Nephron progenitor cell (in vitro differentiated cells): ENCODE results near the gene PCSK6.

Experiments
- DNase-seq: peaks from one replicate; pipeline ENCODE4 v3.0.0; 2021
- H3K27ac Mint-ChIP-seq: 2 replicates; pipeline ENCODE4 v1.8.0; 2021; ENCODE audit warnings: mild to moderate bottlenecking, moderate library complexity, mixed read lengths
- H3K27me3 Mint-ChIP-seq: 2 replicates; pipeline ENCODE4 v1.8.0; 2021; ENCODE audit warnings: mild to moderate bottlenecking, low read depth, mixed read lengths; ENCODE audit not compliant: poor library complexity
- H3K36me3 Mint-ChIP-seq: 2 replicates; pipeline ENCODE4 v1.8.0; 2021; ENCODE audit warnings: low read depth, mixed read lengths
- H3K4me1 Mint-ChIP-seq: 2 replicates; pipeline ENCODE4 v1.8.0; 2021; ENCODE audit warnings: mixed read lengths
- H3K4me3 Mint-ChIP-seq: 2 replicates; pipeline ENCODE4 v1.8.0; 2021; ENCODE audit warnings: mild to moderate bottlenecking, moderate library complexity, mixed read lengths
- H3K9me3 Mint-ChIP-seq: 2 replicates; pipeline ENCODE4 v1.8.0; 2021; ENCODE audit warnings: mild to moderate bottlenecking, moderate library complexity, mixed read lengths
- CTCF ChIP-seq: fragments of 200-600 bp; sonication (generic); IDR thresholded peaks from 2 replicates; pipeline ENCODE4 v1.5.0; 2021; ENCODE audit warnings: antibody characterized with exemption

PCSK6 gene

GRCh38 chr15:101447561-101448071, 41.9 kb downstream of the PCSK6 start:
- Mint-ChIP-seq H3K4me3 (no peak overlapping the region), H3K4me1 (peaks cover 26% of the 10 kb centered on the region), H3K27ac (no peak overlapping the region), H3K36me3 (no peaks in the 10 kb centered on the region), H3K27me3 (peaks cover 6% of the 10 kb centered on the region), H3K9me3 (no peaks in the 10 kb centered on the region)
- TF ChIP-seq CTCF = no peak
- no peak for DNase-seq

GRCh38 chr15:101447168-101447533, 42.4 kb downstream of the PCSK6 start:
- H3K36me3 Mint-ChIP-seq = no peaks in the 10 kb centered on the region
- DNase-seq = no peak
- peaks cover 21% of the 10 kb centered on the region for H3K4me1 Mint-ChIP-seq
- peaks cover 7% of the 10 kb centered on the region for H3K27me3 Mint-ChIP-seq
- TF ChIP-seq CTCF = no peak
- H3K9me3 Mint-ChIP-seq = no peaks in the 10 kb centered on the region
- no peak overlapping the region for H3K4me3 Mint-ChIP-seq
- H3K27ac Mint-ChIP-seq = no peak overlapping the region

GRCh38 chr15:101446518-101447167, 42.9 kb downstream of the PCSK6 start:
- TF ChIP-seq CTCF = no peak
- no peaks in the 10 kb centered on the region for H3K36me3 Mint-ChIP-seq
- H3K4me3 Mint-ChIP-seq = no peak overlapping the region
- H3K27me3 Mint-ChIP-seq = peaks cover 7% of the 10 kb centered on the region
- no peaks in the 10 kb centered on the region for H3K9me3 Mint-ChIP-seq
- peaks cover 16% of the 10 kb centered on the region for H3K4me1 Mint-ChIP-seq
- no peak for DNase-seq
- no peak overlapping the region for H3K27ac Mint-ChIP-seq

GRCh38 chr15:101445562-101446517, 43.7 kb downstream of the PCSK6 start:
- H3K27ac Mint-ChIP-seq = no peak overlapping the region
- no peaks in the 10 kb centered on the region for H3K9me3 Mint-ChIP-seq
- no peaks in the 10 kb centered on the region for H3K36me3 Mint-ChIP-seq
- TF ChIP-seq CTCF = no peak
- no peak for DNase-seq
- H3K4me3 Mint-ChIP-seq = no peak overlapping the region
- peaks cover 8% of the 10 kb centered on the region for H3K4me1 Mint-ChIP-seq
- H3K27me3 Mint-ChIP-seq = peaks cover 7% of the 10 kb centered on the region

GRCh38 chr15:101444807-101445508, 44.5 kb downstream of the PCSK6 start:
- no peak overlapping the region for H3K4me3 Mint-ChIP-seq
- TF ChIP-seq CTCF = no peak
- peaks cover 3% of the 10 kb centered on the region for H3K27me3 Mint-ChIP-seq
- no peaks in the 10 kb centered on the region for H3K9me3 Mint-ChIP-seq
- no peak for DNase-seq
- peaks cover 4% of the 10 kb centered on the region for H3K4me1 Mint-ChIP-seq
- no peak overlapping the region for H3K27ac Mint-ChIP-seq
- H3K36me3 Mint-ChIP-seq = no peaks in the 10 kb centered on the region
